Measurements from ENCODE around the gene SHOC2.

Gene SHOC2

GRCh38 chr10:110947061-110947595 lies 27.7 kb downstream of the SHOC2 start:
- DNase-seq, result no peak

- no peak for DNase-seq
These were observed 32.0 kb downstream of the SHOC2 start for GRCh38 chr10:110951381-110951780.

GRCh38 chr10:110957606-110958005 lies 38.2 kb downstream of the SHOC2 start:
- DNase-seq, result no peak

- DNase-seq, result no peak
These were observed 40.3 kb downstream of the SHOC2 start for GRCh38 chr10:110959379-110960332.

- DNase-seq, result no peak
These were observed 40.9 kb downstream of the SHOC2 start for GRCh38 chr10:110960333-110960712.

GRCh38 chr10:110962443-110962842 lies 43.0 kb downstream of the SHOC2 start:
- no peak for DNase-seq

- DNase-seq, result no peak
These were observed 43.8 kb downstream of the SHOC2 start for GRCh38 chr10:110963162-110963561.

- no peak for DNase-seq
These were observed 45.3 kb downstream of the SHOC2 start for GRCh38 chr10:110964681-110965080.

- DNase-seq, result no peak
These were observed 45.8 kb downstream of the SHOC2 start for GRCh38 chr10:110965216-110965615.

GRCh38 chr10:110966146-110966545 lies 46.7 kb downstream of the SHOC2 start:
- no peak for DNase-seq

GRCh38 chr10:110967009-110967630 lies 47.7 kb downstream of the SHOC2 start:
- no peak for DNase-seq

- DNase-seq, result no peak
These were observed 48.2 kb downstream of the SHOC2 start for GRCh38 chr10:110967645-110968044.

- no peak for DNase-seq
These were observed 49.8 kb downstream of the SHOC2 start for GRCh38 chr10:110969183-110969582.

- no peak for DNase-seq
These were observed 52.2 kb downstream of the SHOC2 start for GRCh38 chr10:110971638-110972037.

GRCh38 chr10:110972231-110973134 lies 53.1 kb downstream of the SHOC2 start:
- no peak for DNase-seq

- no peak for DNase-seq
These were observed 54.0 kb downstream of the SHOC2 start for GRCh38 chr10:110973400-110973799.

GRCh38 chr10:110976577-110976976 lies 57.2 kb downstream of the SHOC2 start:
- no peak for DNase-seq

GRCh38 chr10:110977662-110978061 lies 58.3 kb downstream of the SHOC2 start:
- DNase-seq, result no peak

- no peak for DNase-seq
These were observed 58.8 kb downstream of the SHOC2 start for GRCh38 chr10:110978204-110978603.

- DNase-seq, result no peak
These were observed 60.2 kb downstream of the SHOC2 start for GRCh38 chr10:110979611-110980010.

GRCh38 chr10:110980807-110981206 lies 61.4 kb downstream of the SHOC2 start:
- DNase-seq, result no peak

- no peak for DNase-seq
These were observed 64.1 kb downstream of the SHOC2 start for GRCh38 chr10:110983466-110983865.

Measured in GF-D8 (cell line).